Activated CD8-positive, alpha-beta memory T cell treated with anti-CD3 and anti-CD28 coated beads, Interleukin-2, amount 10 ng/mL, durations not matched to agents 7 days and 5 days (primary cell): Measurements from ENCODE around the gene PON3. TPM values are rescaled to one million over a fixed set of nuclear protein-coding genes. Genes with fewer than 3 reads are reported as not detected.

Source experiments
- ATAC-seq: fragments of 150-1000 bp; cut with Tn5 transposase; one replicate; pipeline ENCODE4 v1.10.0; 2021; ENCODE audit warnings: moderate library complexity
- CTCF ChIA-PET: fragments of 350-600 bp; sonication (Branson Sonifier 250); formaldehyde crosslinking; loops from one replicate; lab custom pipeline; 2021; ENCODE audit warnings: antibody characterized with exemption; lab: Charles Lee
- DNase-seq: peaks from one replicate; pipeline ENCODE4 v3.0.0-alpha.2; 2020
- H3K27ac Mint-ChIP-seq: one replicate; pipeline ENCODE4 v1.8.0; 2021; ENCODE audit warnings: mild to moderate bottlenecking, mixed read lengths
- H3K27me3 Mint-ChIP-seq: one replicate; pipeline ENCODE4 v1.8.0; 2021; ENCODE audit warnings: mixed read lengths
- H3K36me3 Mint-ChIP-seq: one replicate; pipeline ENCODE4 v1.8.0; 2021; ENCODE audit warnings: mild to moderate bottlenecking, mixed read lengths
- H3K4me1 Mint-ChIP-seq: one replicate; pipeline ENCODE4 v1.8.0; 2021; ENCODE audit warnings: mixed read lengths
- H3K4me3 Mint-ChIP-seq: one replicate; pipeline ENCODE4 v1.8.0; 2021; ENCODE audit warnings: mild to moderate bottlenecking, moderate library complexity, mixed read lengths
- H3K9me3 Mint-ChIP-seq: one replicate; pipeline ENCODE4 v1.8.0; 2022; ENCODE audit warnings: low read depth, mixed read lengths
- total RNA-seq, 2 experiments: library from RNA; stranded (reverse); gene quantifications; one replicate each; pipeline ENCODE4 v1.2.3, GENCODE V29; 2021

PON3 gene
- under 1 TPM in 1 of 2 experiments, not detected in 1; 0.40 TPM for total RNA-seq

DNA sequence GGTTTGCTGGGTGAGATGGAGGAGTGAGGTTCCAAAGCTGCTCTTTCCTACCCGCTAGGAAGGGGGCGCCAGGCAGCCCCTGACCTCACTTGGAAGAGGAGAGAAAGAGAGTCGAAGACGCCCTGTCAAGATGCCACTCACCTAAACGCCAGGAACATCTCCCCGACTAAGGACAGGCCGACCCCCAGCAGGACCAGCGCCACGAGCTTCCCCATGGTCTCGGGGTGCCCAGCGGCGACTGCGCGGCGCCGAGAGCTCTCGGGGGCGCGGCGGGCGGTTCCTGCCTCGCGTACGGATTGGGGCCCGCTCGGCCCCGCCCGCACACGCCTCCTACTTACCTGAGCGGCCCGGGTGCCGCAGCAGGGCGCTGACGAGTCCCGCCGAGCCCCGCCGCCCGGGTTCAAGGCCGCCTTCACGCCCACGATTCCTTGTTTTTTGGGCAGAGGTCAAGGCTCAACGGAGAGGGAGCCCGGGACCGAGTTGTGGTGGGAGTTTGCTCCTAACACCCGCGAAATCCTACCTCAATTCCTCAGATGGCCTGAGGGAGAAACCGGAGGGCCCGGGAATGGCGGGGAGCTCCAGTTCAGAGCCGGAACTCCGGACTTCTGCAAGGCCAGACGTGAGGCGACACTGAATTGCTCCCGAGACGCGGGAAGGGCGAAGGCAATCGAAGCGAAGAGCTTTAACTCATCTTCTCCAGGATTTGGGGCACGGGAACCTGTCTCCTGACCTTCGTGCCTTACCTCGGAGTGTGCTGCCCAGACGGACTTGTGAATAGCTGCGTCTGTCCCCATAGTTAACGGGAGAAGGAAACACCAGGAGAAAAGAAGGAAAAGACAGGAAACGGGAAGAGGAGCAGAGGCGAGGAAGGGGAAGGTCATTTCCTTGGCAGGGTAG lies at the start of gene PON3:
Gene PON3 (minus strand): TSS at position 240 of the 897 bp plus-strand sequence. CDS start 25 bp downstream, at position 215.
- H3K27me3 Mint-ChIP-seq = peaks cover 48% of the 10 kb centered on the region
- H3K9me3 Mint-ChIP-seq = no peaks in the 10 kb centered on the region
- H3K27ac Mint-ChIP-seq = no peak within 1 kb of the TSS
- H3K36me3 Mint-ChIP-seq = no peaks in the 10 kb centered on the region
- peaks cover 3% of the 10 kb centered on the region for H3K4me1 Mint-ChIP-seq
- peak; percentile 43 for DNase-seq
- peak; percentile 94 for ATAC-seq
- CTCF ChIA-PET = interaction anchor here (0.7 to 1.7 kb wide), 7 partner anchors 9 to 116 kb away, joined by 3 to 8 read pairs (median 3); no protein-coding TSS in a partner anchor
- H3K4me3 Mint-ChIP-seq = peak within 1 kb of the TSS; percentile 70

DNA sequence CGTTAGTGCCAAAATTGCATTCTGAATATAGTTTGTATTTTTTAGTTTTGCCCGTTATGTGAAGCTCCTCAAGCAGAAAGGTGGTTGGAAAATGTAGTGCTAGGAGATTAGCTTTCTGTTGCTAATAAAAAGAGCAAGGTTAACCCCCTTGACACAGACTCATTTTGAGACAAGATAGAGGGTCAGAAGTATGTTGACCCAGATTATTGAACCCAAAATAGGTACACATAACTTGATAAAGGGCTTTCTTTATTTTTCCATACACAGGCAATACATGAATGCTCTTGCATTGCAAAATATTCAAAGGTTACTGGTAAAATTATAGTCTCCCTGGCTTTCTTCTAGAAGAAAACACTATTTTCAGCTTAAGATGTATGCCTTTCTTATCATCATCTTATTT lies 48.6 kb upstream of the PON3 start:
- peaks cover 5% of the 10 kb centered on the region for H3K27me3 Mint-ChIP-seq
- no peak overlapping the region for H3K27ac Mint-ChIP-seq
- CTCF ChIA-PET = interaction anchor here (1.2 to 2.1 kb wide), 3 partner anchors 8 to 67 kb away, joined by 3 to 6 read pairs (median 5); no protein-coding TSS in a partner anchor
- no peaks in the 10 kb centered on the region for H3K36me3 Mint-ChIP-seq
- ATAC-seq (no peak), DNase-seq (no peak)
- H3K4me1 Mint-ChIP-seq = no peaks in the 10 kb centered on the region
- no peaks in the 10 kb centered on the region for H3K9me3 Mint-ChIP-seq
- H3K4me3 Mint-ChIP-seq = no peak overlapping the region

DNA sequence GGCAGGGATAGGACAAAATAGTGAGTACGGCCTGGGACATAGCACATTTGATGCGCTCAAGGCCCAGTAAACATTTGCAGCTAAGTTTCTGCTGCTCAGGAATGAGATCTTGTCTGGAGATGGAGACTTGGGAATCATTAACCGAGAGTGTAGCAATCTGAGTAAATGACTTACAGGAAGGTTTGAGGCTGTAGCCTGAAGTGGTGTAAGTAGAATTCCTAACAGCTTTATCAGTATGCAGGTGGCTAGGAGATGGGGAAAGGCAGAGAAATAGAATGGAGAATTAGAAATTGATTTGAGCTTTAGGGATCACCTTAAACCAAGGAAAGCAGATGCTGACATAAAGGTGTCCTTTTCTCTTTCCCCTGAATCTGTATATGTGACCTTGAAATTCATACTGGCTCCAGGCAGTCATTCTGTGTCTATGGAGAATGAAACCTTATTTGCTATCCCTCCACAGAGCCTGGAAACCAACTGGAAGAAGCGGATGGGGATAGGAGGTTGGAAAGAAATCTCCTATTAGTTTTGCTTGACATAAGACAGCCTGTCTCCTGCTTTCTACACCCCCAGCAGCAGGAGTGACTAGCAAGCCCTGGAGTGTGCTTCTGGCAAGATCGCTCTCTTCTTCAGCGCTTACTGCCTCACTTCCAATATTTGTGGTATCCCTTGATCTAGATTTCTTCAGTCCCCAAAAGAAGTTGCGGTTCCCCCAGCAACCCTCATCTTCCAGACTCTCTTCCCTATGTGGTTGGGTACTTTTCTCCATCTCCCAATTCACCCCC lies 45.1 kb upstream of the PON3 start:
- Mint-ChIP-seq H3K4me1 (peaks cover 6% of the 10 kb centered on the region), H3K36me3 (no peaks in the 10 kb centered on the region), H3K9me3 (no peaks in the 10 kb centered on the region), H3K27me3 (peaks cover 5% of the 10 kb centered on the region), H3K4me3 (no peak overlapping the region), H3K27ac (no peak overlapping the region)
- ATAC-seq (no peak), DNase-seq (no peak)
- CTCF ChIA-PET = no interaction called here

DNA sequence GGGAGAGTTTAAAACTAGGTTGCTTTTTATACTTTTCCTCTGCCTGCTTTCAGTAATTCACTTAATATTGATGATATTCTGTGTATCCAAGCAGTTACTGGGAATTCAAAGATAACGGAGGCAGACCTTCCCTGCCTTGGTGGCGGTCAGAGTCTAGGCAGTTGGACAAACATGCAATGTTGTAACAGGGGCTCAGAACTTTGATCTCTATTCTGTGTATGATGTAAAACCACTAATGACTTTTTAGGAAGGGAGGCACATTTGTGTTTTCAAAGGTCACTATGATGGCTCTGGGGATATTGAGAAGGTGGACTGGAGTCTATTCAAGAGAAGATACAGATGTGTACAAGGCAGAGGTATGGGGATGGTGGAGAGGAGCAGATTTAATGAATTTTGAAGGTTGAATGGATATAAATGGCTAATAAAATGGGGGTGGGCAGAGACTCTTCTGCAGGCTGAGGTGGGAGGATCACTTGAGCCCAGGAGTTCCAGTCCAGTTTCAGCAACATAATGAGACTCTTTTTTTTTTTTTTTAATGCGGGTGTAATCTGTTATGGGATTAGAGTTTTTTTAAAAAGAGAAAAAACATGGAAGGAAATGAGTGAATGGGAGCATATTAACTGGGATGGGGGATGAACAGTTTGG lies 44.3 kb upstream of the PON3 start:
- Mint-ChIP-seq H3K27me3 (peaks cover 5% of the 10 kb centered on the region), H3K4me1 (peaks cover 9% of the 10 kb centered on the region), H3K36me3 (no peaks in the 10 kb centered on the region), H3K4me3 (no peak overlapping the region), H3K27ac (no peak overlapping the region), H3K9me3 (no peaks in the 10 kb centered on the region)
- ATAC-seq (no peak), DNase-seq (no peak)
- CTCF ChIA-PET = no interaction called here

DNA sequence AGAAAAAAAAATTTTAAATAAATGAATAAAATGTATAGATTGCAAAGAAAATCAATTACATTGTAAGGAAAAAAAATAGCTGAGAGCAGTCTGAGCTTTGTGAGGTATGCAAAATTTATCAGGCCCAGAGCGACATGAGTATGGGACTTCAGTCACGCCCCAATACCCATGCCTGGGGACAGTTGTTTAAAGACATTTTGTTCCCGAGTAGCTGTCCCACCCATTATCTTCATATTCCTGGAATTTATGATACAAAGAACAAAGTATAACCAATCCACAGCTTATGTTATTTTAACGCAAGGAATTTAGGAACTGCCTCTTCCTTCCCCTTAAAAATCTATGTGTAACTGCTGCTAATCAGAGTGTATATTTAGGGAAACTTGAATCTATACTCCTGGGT lies 40.2 kb upstream of the PON3 start:
- Mint-ChIP-seq H3K27ac (no peak overlapping the region), H3K4me1 (peaks cover 19% of the 10 kb centered on the region), H3K36me3 (peaks cover 4% of the 10 kb centered on the region), H3K9me3 (no peaks in the 10 kb centered on the region), H3K27me3 (peaks cover 5% of the 10 kb centered on the region), H3K4me3 (no peak overlapping the region)
- no peak for DNase-seq
- CTCF ChIA-PET = interaction anchor here (1.0 to 1.4 kb wide), 3 partner anchors 40 to 45 kb away, joined by 3 read pairs; partner anchors contain the start of gene PON3
- ATAC-seq = no peak

DNA sequence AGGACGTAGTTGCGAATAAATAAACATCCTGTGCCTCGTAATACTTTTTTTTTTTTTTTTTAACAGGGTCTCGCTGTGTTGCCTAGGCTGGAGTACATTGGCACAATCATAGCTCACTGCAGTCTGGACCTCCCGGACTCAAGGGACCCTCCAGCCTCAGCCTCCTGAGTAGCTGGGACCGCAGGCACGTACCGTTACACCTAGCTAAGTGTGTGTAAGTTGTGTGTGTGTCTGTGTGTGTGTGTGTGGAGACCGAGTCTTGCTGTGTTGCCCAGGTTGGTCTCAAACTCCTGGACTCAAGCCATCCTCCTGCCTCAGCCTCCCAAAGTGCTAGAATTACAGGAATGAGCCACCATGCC lies 39.2 kb upstream of the PON3 start:
- ATAC-seq = peak; percentile 3
- peak overlapping the region; percentile 74 for H3K4me3 Mint-ChIP-seq

DNA sequence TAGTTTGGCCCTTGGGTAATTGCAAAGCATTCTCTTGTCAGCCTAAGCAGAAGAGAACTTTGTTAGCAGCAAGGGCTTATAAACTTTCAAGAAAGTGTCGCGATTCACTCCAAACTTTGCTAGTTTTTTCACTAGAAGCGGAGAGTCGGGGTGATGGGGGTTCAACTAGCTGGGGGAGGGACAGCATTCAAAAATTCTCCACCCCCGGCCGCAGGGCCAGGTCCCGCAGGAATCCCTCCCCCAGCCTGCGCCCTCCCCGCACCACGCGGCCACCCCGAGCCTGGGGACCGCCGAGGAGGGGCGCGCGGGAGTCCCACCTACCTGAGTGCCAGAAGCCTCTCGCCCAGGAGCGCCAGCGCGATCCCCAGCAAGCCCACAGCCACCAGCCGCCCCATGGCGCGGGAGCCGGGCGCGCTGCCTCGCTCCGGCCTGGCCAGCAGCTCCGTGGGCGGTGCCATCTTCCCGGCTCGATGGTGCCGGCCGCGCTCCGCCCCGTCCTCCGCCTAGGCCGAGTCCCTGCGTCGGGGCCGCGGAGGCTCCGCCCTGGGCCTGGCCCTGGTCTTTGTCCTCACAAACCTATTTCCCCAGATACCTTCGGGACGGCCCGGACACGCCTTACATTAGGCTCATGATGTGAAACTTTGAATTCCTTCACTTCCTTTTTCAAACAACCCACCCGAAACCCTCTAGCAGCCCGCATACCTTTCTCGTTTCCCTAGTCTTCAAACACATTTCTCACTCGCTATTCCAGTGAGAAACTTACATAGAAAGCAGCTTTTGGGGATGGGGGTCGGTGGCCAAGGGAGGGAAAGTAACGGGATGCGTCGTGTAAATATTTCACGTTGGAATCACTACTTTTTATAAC lies 38.6 kb upstream of the PON3 start, which contains the start of gene PON2:
Gene PON2 (minus strand): TSS at position 472 of the 865 bp plus-strand sequence. CDS start 77 bp downstream, at position 395.
- H3K4me3 Mint-ChIP-seq = peak within 1 kb of the TSS; percentile 74
- CTCF ChIA-PET = interaction anchor here (1.2 to 1.4 kb wide), 2 partner anchors 39 to 77 kb away, joined by 3 to 4 read pairs; partner anchors contain the start of gene PON3
- peaks cover 2% of the 10 kb centered on the region for H3K27me3 Mint-ChIP-seq

More for the DNA sequence above, 39.2 kb upstream of the PON3 start:
- peaks cover 4% of the 10 kb centered on the region for H3K36me3 Mint-ChIP-seq
- peak overlapping the region; percentile 72 for H3K27ac Mint-ChIP-seq
- peaks cover 3% of the 10 kb centered on the region for H3K27me3 Mint-ChIP-seq
- CTCF ChIA-PET = interaction anchor here (0.6 to 1.4 kb wide), 3 partner anchors 19 to 41 kb away, joined by 3 read pairs; partner anchors contain the start of gene PON3
- H3K9me3 Mint-ChIP-seq = no peaks in the 10 kb centered on the region
- peaks cover 19% of the 10 kb centered on the region for H3K4me1 Mint-ChIP-seq
- no peak for DNase-seq

DNA sequence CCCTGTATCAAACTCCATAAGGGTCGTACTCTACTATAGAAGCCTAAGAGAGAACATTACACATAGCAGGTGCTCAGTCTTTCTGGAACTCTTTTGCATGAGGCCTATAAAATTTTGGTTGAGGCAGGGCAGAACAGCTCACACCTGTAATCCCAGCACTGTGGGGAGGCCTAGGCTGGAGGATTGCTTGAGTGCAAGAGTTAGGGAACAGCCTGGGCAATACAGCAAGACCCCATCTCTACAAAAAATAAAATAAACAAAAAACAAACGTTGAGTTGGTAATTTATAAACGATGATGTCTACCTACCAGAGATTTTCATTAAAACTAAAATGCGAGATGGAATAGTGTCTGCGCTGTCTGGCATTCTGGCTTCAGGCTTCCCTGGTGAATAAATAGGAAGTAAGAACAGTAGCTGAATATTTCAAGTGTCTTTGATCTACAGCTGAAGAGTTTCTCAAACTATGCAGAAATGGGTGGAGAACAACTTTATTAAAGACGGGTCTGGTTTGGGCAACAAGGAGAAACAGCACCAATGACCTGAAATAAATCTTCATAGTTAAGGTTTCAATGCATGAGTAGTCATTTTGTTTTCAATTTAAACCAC lies 37.9 kb upstream of the PON3 start:
- peak overlapping the region; percentile 49 for H3K27ac Mint-ChIP-seq
- DNase-seq (no peak), ATAC-seq (no peak)
- H3K27me3 Mint-ChIP-seq = peaks cover 2% of the 10 kb centered on the region
- CTCF ChIA-PET = interaction anchor here (1.2 kb wide), 1 partner anchor 78 kb away, joined by 4 read pairs; no protein-coding TSS in a partner anchor
- peaks cover 19% of the 10 kb centered on the region for H3K4me1 Mint-ChIP-seq
- peak overlapping the region; percentile 74 for H3K4me3 Mint-ChIP-seq
- peaks cover 4% of the 10 kb centered on the region for H3K36me3 Mint-ChIP-seq
- H3K9me3 Mint-ChIP-seq = no peaks in the 10 kb centered on the region

More for the DNA sequence above, 38.6 kb upstream of the PON3 start, which contains the start of gene PON2:
- H3K9me3 Mint-ChIP-seq = no peaks in the 10 kb centered on the region
- peak; percentile 64 for DNase-seq
- H3K4me1 Mint-ChIP-seq = peaks cover 19% of the 10 kb centered on the region
- ATAC-seq = peak; percentile 99
- H3K27ac Mint-ChIP-seq = peak within 1 kb of the TSS; percentile 72
- H3K36me3 Mint-ChIP-seq = peaks cover 4% of the 10 kb centered on the region

DNA sequence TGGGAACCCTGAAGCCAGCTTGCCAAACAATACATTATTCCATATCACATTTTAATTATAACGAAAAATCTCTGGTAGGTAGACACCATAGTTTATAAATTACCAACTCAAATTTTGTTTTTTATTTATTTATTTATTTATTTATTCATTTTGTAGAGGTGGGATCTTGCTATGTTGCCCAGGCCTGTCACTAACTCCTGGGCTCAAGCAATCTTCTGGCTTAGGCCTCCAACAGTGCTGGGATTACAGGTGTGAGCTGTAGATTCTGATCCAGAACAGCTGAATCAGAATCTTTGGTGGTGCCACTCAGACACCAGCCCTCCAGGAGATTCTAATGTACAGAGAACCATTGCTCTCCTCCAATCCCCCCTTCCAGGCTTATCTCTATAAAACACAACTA lies 37.0 kb upstream of the PON3 start:
- ATAC-seq (no peak), DNase-seq (no peak)
- no peak overlapping the region for H3K4me3 Mint-ChIP-seq
- H3K27me3 Mint-ChIP-seq = peaks cover 2% of the 10 kb centered on the region
- peaks cover 4% of the 10 kb centered on the region for H3K36me3 Mint-ChIP-seq
- H3K27ac Mint-ChIP-seq = no peak overlapping the region
- CTCF ChIA-PET = interaction anchor here (1.0 kb wide), 1 partner anchor 44 kb away, joined by 3 read pairs; no protein-coding TSS in a partner anchor
- H3K9me3 Mint-ChIP-seq = no peaks in the 10 kb centered on the region
- peaks cover 18% of the 10 kb centered on the region for H3K4me1 Mint-ChIP-seq

DNA sequence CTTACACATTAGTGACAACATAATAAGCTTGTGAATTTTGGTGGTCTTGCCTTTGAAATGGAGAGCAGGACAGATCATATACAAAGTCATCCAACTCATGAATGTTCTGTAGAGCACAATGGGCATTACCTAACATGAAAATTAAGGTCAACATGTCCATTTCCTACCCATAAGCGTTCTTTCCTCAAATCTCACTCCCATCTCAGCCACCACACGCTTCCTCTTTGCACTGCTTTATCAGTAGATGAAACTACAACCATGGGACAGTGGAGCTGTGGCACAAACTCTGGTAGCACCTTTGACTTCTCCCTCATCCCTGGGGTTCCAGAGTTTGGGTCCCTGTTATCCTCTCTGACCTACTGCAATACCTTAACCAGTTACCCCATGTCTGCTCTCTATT lies 36.4 kb upstream of the PON3 start:
- ATAC-seq = no peak
- CTCF ChIA-PET = interaction anchor here (1.0 kb wide), 1 partner anchor 44 kb away, joined by 3 read pairs; no protein-coding TSS in a partner anchor
- no peak overlapping the region for H3K4me3 Mint-ChIP-seq
- no peak overlapping the region for H3K27ac Mint-ChIP-seq
- H3K4me1 Mint-ChIP-seq = peaks cover 14% of the 10 kb centered on the region
- DNase-seq = no peak
- peaks cover 2% of the 10 kb centered on the region for H3K27me3 Mint-ChIP-seq
- peaks cover 4% of the 10 kb centered on the region for H3K36me3 Mint-ChIP-seq
- no peaks in the 10 kb centered on the region for H3K9me3 Mint-ChIP-seq

DNA sequence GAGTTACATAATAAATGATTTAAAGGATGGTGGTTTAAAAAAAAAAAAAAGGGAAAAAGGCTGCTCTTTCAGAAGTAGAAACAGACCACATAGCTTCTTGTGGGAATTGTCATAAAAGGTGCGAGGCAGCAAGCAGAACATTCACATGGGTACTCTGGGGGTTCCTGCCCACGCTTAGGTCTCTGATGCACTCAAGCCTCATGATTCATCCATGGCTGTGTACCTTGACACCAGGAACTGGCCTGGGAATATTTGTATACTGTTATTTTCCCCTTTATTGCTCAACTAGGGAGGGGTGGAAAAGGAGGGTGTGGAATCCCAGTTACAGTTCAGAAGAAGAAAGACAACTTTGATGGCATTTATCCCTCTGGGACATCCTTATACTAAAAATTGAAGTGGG lies 34.7 kb upstream of the PON3 start:
- no peak for DNase-seq
- Mint-ChIP-seq H3K36me3 (peaks cover 4% of the 10 kb centered on the region), H3K4me3 (no peak overlapping the region), H3K4me1 (peaks cover 12% of the 10 kb centered on the region), H3K27ac (no peak overlapping the region), H3K9me3 (no peaks in the 10 kb centered on the region), H3K27me3 (peaks cover 2% of the 10 kb centered on the region)
- CTCF ChIA-PET = no interaction called here
- ATAC-seq = no peak
